ENCODE results near the gene IL27RA. TPM values are rescaled to one million over a fixed set of nuclear protein-coding genes. Genes with fewer than 3 reads are reported as not detected.

Gene IL27RA
- total and polyA plus RNA-seq, 2 donors, result 2.0 to 4.8 TPM

DNA sequence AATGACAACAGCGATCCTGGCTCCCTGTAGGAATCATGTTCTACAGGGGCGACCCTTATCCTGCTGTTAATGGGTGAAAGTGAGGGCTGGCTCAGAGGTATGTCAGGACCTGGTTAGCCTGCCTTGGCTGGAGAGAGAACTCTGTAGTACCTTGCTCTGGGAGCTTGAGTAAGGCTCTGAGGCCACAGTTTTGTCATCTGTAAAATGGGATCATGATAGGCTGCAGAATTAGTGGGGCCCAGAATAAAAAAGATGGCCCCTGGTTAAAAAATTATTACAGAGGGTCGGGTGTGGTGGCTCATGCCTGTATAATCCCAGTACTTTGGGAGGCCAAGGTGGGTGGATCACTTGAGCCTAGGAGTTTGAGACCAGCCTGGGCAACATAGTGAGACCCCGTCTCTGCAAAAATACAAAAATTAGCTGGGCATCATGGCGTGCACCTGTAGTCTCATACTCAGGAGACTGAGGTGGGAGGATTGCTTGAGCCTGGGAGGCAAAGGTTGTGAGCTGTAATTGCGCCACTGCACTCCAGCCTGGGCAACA, 69.5 kb downstream of the IL27RA start:
- 94% methylated on average over 6 of the region's 6 CpGs for WGBS

DNA sequence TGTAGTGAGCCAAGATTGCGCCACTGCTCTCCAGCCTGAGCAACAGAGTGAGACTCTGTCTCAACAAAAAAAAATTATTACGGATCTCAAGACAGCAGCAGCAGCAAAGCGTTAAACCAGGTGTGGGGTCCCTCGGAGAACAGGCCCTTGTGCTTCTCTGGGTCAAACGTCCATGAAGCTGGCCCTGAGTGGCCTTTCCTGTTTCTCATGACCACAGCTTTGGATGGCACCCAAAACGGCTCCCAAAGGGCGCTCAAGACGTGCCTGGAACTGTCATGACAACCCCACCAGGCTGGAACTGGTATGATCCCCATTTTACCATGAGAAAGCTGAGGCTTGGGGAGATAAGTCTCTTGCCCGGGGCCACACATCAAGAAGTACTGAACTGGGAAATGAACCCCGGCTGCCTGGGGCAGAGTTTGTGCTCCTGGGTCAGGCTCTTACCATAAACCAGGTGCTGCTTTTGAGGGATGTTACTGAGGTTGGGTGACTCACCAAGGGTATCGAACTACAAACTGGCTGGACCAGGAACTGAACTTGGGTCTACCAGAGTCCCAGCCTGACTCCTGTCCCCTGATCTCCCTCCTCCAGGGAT, 70.6 kb downstream of the IL27RA start:
- Histone ChIP-seq H3K27ac (ENCODE audit: low read depth) (no peak overlapping the region), H3K36me3 (ENCODE audit: insufficient read depth) (peaks cover 7% of the 10 kb centered on the region), H3K4me1 (ENCODE audit: insufficient read depth) (no peaks in the 10 kb centered on the region), H3K4me3 (ENCODE audit: low read depth, low read length) (no peak overlapping the region)
- 66% methylated on average over 11 of the region's 11 CpGs for WGBS
- no peak for DNase-seq (ENCODE audit: extremely low spot score)

More for the DNA sequence above, 69.5 kb downstream of the IL27RA start:
- Histone ChIP-seq H3K27ac (ENCODE audit: low read depth) (no peak overlapping the region), H3K4me1 (ENCODE audit: insufficient read depth) (no peaks in the 10 kb centered on the region), H3K36me3 (ENCODE audit: insufficient read depth) (peaks cover 4% of the 10 kb centered on the region), H3K4me3 (ENCODE audit: low read depth, low read length) (no peak overlapping the region)
- no peak for DNase-seq (ENCODE audit: extremely low spot score)

DNA sequence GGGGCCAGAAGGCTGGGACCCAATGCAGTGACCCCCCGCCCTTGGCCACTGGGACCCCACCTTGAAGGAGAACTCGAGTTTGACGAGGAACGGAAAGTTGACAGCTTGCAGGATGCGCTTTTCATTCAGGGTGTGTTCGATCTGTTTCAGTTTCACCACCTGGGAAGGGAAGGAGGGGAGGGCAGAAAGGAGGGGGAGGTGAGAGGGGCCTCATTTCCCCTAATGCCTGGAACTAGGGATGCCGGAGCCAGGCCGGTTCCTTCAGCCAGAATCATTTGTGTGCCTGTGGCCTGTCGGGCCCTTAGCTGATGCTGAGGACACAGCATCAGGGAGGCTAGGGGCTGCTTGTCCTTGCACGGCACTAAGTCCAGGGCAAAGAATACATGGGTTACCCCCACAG, 71.2 kb downstream of the IL27RA start:
- no peaks in the 10 kb centered on the region for H3K4me1 ChIP-seq (ENCODE audit: insufficient read depth)
- no peak overlapping the region for H3K4me3 ChIP-seq (ENCODE audit: low read depth, low read length)
- H3K36me3 ChIP-seq (ENCODE audit: insufficient read depth), result peaks cover 7% of the 10 kb centered on the region
- no peak overlapping the region for H3K27ac ChIP-seq (ENCODE audit: low read depth)
- 87% methylated on average over 10 of the region's 10 CpGs for WGBS
- no peak for DNase-seq (ENCODE audit: extremely low spot score)

Other genes starting within 250 kb of the IL27RA start
- gene ZSWIM4, start 236.3 kb upstream of the IL27RA start, total RNA-seq, result 2.5 TPM
- gene ZSWIM4, start 236.3 kb upstream of the IL27RA start, polyA plus RNA-seq, result 2.2 TPM
- gene NANOS3, start 154.6 kb upstream of the IL27RA start, total RNA-seq, result not detected
- gene NANOS3, start 154.6 kb upstream of the IL27RA start, polyA plus RNA-seq, result 0.57 TPM
- 2.0 TPM for gene BRME1, start 125.6 kb upstream of the IL27RA start, total RNA-seq
- 2.2 TPM for gene BRME1, start 125.6 kb upstream of the IL27RA start, polyA plus RNA-seq
- 7.3 TPM for gene CC2D1A, start 125.6 kb upstream of the IL27RA start, total RNA-seq
- gene CC2D1A, start 125.6 kb upstream of the IL27RA start, polyA plus RNA-seq, result 25.8 TPM
- 0.21 TPM for gene PODNL1, start 93.3 kb upstream of the IL27RA start, total RNA-seq
- 2.4 TPM for gene PODNL1, start 93.3 kb upstream of the IL27RA start, polyA plus RNA-seq
- gene DCAF15, start 79.3 kb upstream of the IL27RA start, total RNA-seq, result 6.6 TPM
- 26.0 TPM for gene DCAF15, start 79.3 kb upstream of the IL27RA start, polyA plus RNA-seq
- 2.9 TPM for gene RFX1, start 25.4 kb upstream of the IL27RA start, total RNA-seq
- 8.1 TPM for gene RFX1, start 25.4 kb upstream of the IL27RA start, polyA plus RNA-seq
- not detected for gene RLN3, start 3.6 kb upstream of the IL27RA start, total RNA-seq
- gene RLN3, start 3.6 kb upstream of the IL27RA start, polyA plus RNA-seq, result not detected
- gene PALM3, start 30.3 kb downstream of the IL27RA start, total RNA-seq, result 0.90 TPM
- gene PALM3, start 30.3 kb downstream of the IL27RA start, polyA plus RNA-seq, result 2.8 TPM
- gene MISP3, start 41.0 kb downstream of the IL27RA start, total RNA-seq, result 0.21 TPM
- gene MISP3, start 41.0 kb downstream of the IL27RA start, polyA plus RNA-seq, result 2.6 TPM
- gene C19orf67, start 54.0 kb downstream of the IL27RA start, total RNA-seq, result not detected
- not detected for gene C19orf67, start 54.0 kb downstream of the IL27RA start, polyA plus RNA-seq
- 16.0 TPM for gene SAMD1, start 59.0 kb downstream of the IL27RA start, total RNA-seq
- 50.5 TPM for gene SAMD1, start 59.0 kb downstream of the IL27RA start, polyA plus RNA-seq
- 41.8 TPM for gene PRKACA, start 86.0 kb downstream of the IL27RA start, total RNA-seq
- 91.4 TPM for gene PRKACA, start 86.0 kb downstream of the IL27RA start, polyA plus RNA-seq
- 6.7 TPM for gene ASF1B, start 104.8 kb downstream of the IL27RA start, total RNA-seq
- 1.2 TPM for gene ASF1B, start 104.8 kb downstream of the IL27RA start, polyA plus RNA-seq
- gene ADGRL1, start 174.4 kb downstream of the IL27RA start, total RNA-seq, result 18.0 TPM
- gene ADGRL1, start 174.4 kb downstream of the IL27RA start, polyA plus RNA-seq, result 23.6 TPM

Data from urinary bladder (tissue), 4 donors.